Measurements from ENCODE around the gene LAGE3. TPM values are rescaled to one million over a fixed set of nuclear protein-coding genes. Genes with fewer than 3 reads are reported as not detected.

Gene LAGE3
- total and polyA plus RNA-seq, 10 of the 15 experiments (the other 5 are each of a cell fraction or from before 2014, with no cell fraction given) = 5.3 to 63.7 (median 19.7) TPM

GRCh38 chrX:154443992-154444754, 34.9 kb downstream of the LAGE3 start, which contains the start of gene FAM50A:
FAM50A (plus strand) TSS chrX:154444141; CDS start chrX:154444236, 95 bp downstream.
- Histone ChIP-seq H3K4me3 (peak within 1 kb of the TSS; percentile 68), H3K27me3 (replicated peaks in 1 of 2; ENCODE audit: control insufficient read depth in 2 of 2, insufficient read depth in 2 of 2, low read length in 1 of 2) (no peaks in the 10 kb centered on the region), H3K4me1 (ENCODE audit: control insufficient read depth, insufficient read depth, low read length) (0 out of 2 replicates have a peak, but pooled peaks cover 3% of the 10 kb centered on the region), H3K9ac (ENCODE audit: control insufficient read depth, insufficient read depth, low read length) (peak within 1 kb of the TSS; percentile 61), H2AFZ (ENCODE audit: control insufficient read depth, low read depth, low read length) (peak within 1 kb of the TSS; percentile 23), H3K79me2 (ENCODE audit: control insufficient read depth, insufficient read depth, low read length) (peaks cover 7% of the 10 kb centered on the region), H3K4me2 (ENCODE audit: control insufficient read depth, insufficient read depth) (peak within 1 kb of the TSS; percentile 82), H3K9me3 (replicated peaks; ENCODE audit: control insufficient read depth, insufficient read depth, low read length) (no peaks in the 10 kb centered on the region), H3K27ac (ENCODE audit: control insufficient read depth, insufficient read depth) (peak within 1 kb of the TSS; percentile 52), H3K36me3 (ENCODE audit: control insufficient read depth in 2 of 2, insufficient read depth in 2 of 2, low read length in 1 of 2) (peaks cover 0 to 5% of the 10 kb centered on the region in 2 experiments; a peak in 1 of 4 replicates), H4K20me1 (ENCODE audit: control insufficient read depth, insufficient read depth) (no peaks in the 10 kb centered on the region)
- RAD21 ChIA-PET (ENCODE audit: unreplicated experiment) = interaction anchor here (1.3 kb wide), 1 partner anchor 34 kb away, joined by 3 read pairs; no protein-coding TSS in a partner anchor
- POLR2A ChIA-PET = interaction anchor here (1.1 kb wide), 1 partner anchor 43 kb away, joined by 3 read pairs; no protein-coding TSS in a partner anchor
- SMC1A ChIA-PET (ENCODE audit: uncharacterized antibody, unreplicated experiment) = no interaction called here
- in situ Hi-C loops (cut with MboI) (no loop called here), intact Hi-C loops (cut with micrococcal nuclease; ENCODE audit: unreplicated experiment) (no loop called here)
- TF ChIP-seq POLR2A (IDR thresholded peaks at IDR 0.05; ENCODE audit: low read depth, low read length) (peak; percentile 31; the same call in 1 of the 2 replicates), NKRF (conservative IDR thresholded peaks at IDR 0.05) (0 out of 2 replicates have a peak, but pooled peaks have one; percentile 34), BHLHE40 (IDR thresholded peaks at IDR 0.05; ENCODE audit: borderline replicate concordance in 1 of 2, low read depth in 2 of 2, low read length in 1 of 2) (peak in 1 of 2 experiments; percentile 77; a peak in 2 of 4 replicates), BACH1 (IDR thresholded peaks at IDR 0.05; ENCODE audit: borderline replicate concordance) (peak; percentile 46; the same call in 1 of the 2 replicates), USF1 (IDR thresholded peaks at IDR 0.05; ENCODE audit: borderline replicate concordance, extremely low read length, insufficient read depth, low read depth, low read length) (peak; percentile 4), IKZF1 (conservative IDR thresholded peaks at IDR 0.05) (peak; percentile 36), SIN3A (IDR thresholded peaks at IDR 0.05; ENCODE audit: low read depth, low read length) (no peak), LARP7 (IDR thresholded peaks at IDR 0.05) (peak; percentile 38; the same call in 1 of the 2 replicates), CREB1 (IDR thresholded peaks at IDR 0.05; ENCODE audit: low read depth) (peak; percentile 59; the same call in 1 of the 2 replicates), CBX3 (IDR thresholded peaks at IDR 0.05; ENCODE audit: borderline replicate concordance, low read depth) (no peak), SRF (IDR thresholded peaks at IDR 0.05; ENCODE audit: low read depth in 2 of 2, low read length in 2 of 2) (no peak), GATAD2B (conservative IDR thresholded peaks at IDR 0.05; ENCODE audit: low read depth) (peak; percentile 27; the same call in 1 of the 2 replicates), STAT1 (conservative IDR thresholded peaks at IDR 0.05) (no peak)
- CTCF ChIA-PET = no interaction called here
- FAIRE-seq (no peak), ATAC-seq (peak; percentile 90), DNase-seq (ENCODE audit: low read depth, low spot score) (no peak)
- 22% methylated on average over 30 of the region's 94 CpGs for WGBS (ENCODE audit: insufficient coverage, insufficient replicate concordance, low lambda C conversion rate, missing lambda C conversion rate)
- no TSS peak for BruUV-seq (replicated peaks)

All from GM12878 (cell line).